Stomach smooth muscle (tissue), 2 donors: ENCODE measurements around the gene LRCH4.

Experiments
- H3K27ac ChIP-seq: one replicate; pipeline ENCODE4 v1.7.0; 2013; ENCODE audit warnings: mild to moderate bottlenecking, low read length, inconsistent platforms
- H3K27me3 ChIP-seq, 2 donors: one replicate each; pipeline ENCODE4 v1.7.0; 2013; ENCODE audit warnings: low read length in 2 of 2; ENCODE audit not compliant: insufficient read depth in 2 of 2, control insufficient read depth in 1 of 2
- H3K36me3 ChIP-seq, 2 donors: one replicate each; pipeline ENCODE4 v1.7.0; 2013; ENCODE audit warnings: low read length in 2 of 2; ENCODE audit not compliant: control insufficient read depth in 2 of 2, insufficient read depth in 2 of 2
- H3K4me1 ChIP-seq: one replicate; pipeline ENCODE4 v1.7.0; 2013; ENCODE audit warnings: low read length; ENCODE audit not compliant: control insufficient read depth, insufficient read depth
- H3K4me3 ChIP-seq, 2 donors: one replicate each; pipeline ENCODE4 v1.7.0; 2013; ENCODE audit warnings: low read length in 2 of 2
- H3K9ac ChIP-seq, 2 donors: one replicate each; pipeline ENCODE4 v1.7.0; 2013; ENCODE audit warnings: low read length in 2 of 2, mild to moderate bottlenecking in 1 of 2
- H3K9me3 ChIP-seq, 2 donors: one replicate each; pipeline ENCODE4 v1.7.0; 2013; ENCODE audit warnings: low read length in 2 of 2; ENCODE audit not compliant: control insufficient read depth in 2 of 2
- donor health status: healthy.
- donor health status: Pancreatic carcinoma.

Gene LRCH4

DNA sequence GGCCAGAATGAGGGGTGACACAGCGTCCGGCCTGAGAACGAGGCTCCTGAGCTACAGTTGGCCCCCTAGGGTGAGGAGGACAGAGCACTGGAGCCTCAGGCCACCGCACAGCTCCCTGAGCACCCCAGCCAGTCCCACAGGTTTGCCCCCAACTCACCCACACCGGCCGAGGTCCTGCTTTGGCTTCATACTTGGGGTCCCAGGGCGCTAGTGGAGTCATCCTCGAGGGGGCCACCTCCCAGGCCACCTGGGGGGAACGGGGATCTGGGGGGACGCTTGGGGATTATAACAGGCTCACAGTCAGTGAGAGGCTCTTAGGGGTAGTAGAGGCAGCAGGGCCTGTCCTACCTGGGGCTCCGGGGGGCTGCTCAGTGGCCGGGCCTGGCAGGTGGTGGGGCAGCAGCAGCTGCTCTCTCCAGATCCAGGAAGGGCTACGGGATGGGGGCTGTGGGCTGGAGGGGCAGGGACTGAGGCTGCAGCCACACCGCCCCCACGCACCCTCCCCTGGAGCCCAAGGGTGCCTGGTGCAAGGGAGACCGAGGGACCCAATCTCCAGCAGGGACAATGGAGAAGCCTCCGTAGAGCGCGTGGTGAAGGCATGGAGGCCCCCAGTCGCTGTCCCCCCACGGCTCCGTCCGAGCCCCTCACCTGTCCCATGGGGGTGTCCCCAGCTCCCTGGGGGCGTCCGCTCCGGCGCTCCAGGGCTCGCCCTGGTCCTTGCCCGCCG lies 12.8 kb downstream of the LRCH4 start:
- no peaks in the 10 kb centered on the region for H3K9me3 ChIP-seq
- H3K4me1 ChIP-seq: peaks cover 11% of the 10 kb centered on the region
- peaks cover 12 to 19% of the 10 kb centered on the region in 2 donors for H3K36me3 ChIP-seq
- no peak overlapping the region for H3K27ac ChIP-seq
- H3K9ac ChIP-seq: no peak overlapping the region
- no peaks in the 10 kb centered on the region for H3K27me3 ChIP-seq
- no peak overlapping the region for H3K4me3 ChIP-seq

- peaks cover 12 to 13% of the 10 kb centered on the region in 2 donors for H3K36me3 ChIP-seq
- H3K9me3 ChIP-seq: no peaks in the 10 kb centered on the region
- peaks cover 11% of the 10 kb centered on the region for H3K4me1 ChIP-seq
- H3K27me3 ChIP-seq: no peaks in the 10 kb centered on the region
- H3K27ac ChIP-seq: no peak overlapping the region
- no peak overlapping the region for H3K4me3 ChIP-seq
- no peak overlapping the region for H3K9ac ChIP-seq
Measured at GRCh38 chr7:100572281-100572948, 13.5 kb downstream of the LRCH4 start.

- no peak overlapping the region for H3K9ac ChIP-seq
- H3K4me3 ChIP-seq: no peak overlapping the region
- H3K4me1 ChIP-seq: peaks cover 11% of the 10 kb centered on the region
- H3K9me3 ChIP-seq: no peaks in the 10 kb centered on the region
- H3K27ac ChIP-seq: no peak overlapping the region
- H3K27me3 ChIP-seq: no peaks in the 10 kb centered on the region
- H3K36me3 ChIP-seq: peaks cover 9 to 11% of the 10 kb centered on the region in 2 donors
Measured at GRCh38 chr7:100571829-100572116, 14.2 kb downstream of the LRCH4 start.

DNA sequence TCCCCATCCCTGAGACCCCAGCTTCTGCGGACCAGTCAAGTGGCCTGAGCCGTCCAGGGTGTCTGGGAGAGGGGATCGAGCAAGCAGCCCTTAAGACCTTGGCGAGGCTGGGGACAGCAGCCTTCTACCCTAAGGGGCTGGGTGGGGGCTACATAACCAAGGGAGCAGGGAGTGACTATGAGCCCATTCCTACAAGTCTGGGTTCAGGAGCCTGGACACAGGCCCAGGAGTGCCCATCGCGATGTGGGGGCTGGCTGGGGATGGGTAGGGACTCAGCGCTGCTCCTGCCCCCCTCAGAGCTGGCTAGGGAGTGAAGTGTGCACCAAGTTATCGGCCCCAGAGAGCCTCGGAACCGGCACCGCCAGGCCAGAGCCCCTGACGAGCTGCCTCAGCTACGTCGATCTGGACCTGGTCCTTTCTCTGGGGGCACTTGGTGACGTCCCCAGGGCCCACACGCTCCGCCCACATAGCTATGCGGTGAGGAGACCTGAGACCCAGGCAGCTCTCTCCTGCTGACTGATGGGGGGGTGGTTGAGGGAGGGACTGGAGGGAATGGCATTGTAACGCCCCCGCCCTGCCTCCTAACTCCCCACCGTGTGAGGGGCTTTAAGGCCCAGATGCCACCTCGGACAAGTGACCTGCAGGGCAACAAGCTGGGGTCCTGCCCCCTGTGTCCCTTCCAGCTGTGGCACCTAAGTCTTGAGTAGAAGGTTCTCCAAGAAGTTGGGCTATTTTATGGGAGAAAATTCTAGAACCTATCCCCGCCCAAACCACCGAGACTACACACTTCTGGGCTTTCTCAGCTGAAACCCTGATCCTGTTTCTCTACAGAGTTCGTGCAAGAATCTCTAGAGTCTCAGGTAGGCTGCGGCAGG lies 14.7 kb downstream of the LRCH4 start:
- peaks cover 5 to 7% of the 10 kb centered on the region in 2 donors for H3K36me3 ChIP-seq
- no peak overlapping the region for H3K27ac ChIP-seq

DNA sequence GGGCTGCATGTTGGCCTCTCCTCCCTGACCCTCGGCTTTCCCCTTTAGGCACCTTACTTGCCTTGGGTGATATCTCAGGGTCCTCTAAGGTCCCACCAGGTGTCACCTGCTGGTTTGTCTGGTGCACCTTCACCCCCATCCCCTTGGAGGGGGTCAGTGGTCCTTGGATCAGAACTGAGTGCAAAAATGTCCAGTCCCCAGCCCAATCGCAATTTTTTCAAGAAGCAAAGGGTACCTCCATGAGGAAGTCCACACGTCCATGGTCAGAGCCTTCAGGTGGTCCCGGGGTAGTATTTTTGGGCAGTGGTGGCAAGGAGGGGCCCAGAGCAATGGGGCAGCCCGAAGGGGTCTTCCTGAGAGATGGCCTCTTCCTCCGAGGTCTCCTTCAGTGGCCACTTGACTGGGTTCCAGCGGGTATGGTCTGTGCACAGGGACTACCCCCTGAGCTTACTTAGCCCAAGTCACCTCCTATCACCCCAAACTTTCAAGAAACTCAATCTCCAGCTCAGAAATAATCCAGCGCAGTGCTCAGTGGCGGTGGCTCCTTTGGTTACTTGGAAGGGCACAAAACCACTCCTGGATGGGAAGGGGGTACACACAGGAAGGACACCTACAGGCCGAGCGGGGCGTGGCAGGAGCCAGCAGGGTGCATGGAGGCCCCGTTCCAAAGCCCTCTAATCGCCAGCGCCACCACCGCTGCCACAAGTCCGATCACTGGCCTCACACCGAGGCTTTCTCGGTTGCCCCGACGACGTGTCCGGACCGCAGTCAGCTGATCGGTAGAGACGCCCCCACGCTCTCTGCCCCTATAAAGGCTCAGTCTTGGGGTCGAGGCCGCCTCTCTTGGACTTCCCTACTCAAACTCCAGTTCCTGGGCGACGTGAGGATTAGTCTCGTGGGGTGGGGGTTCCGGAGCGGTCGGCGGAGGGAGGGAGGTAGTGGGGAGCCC lies 16.8 kb downstream of the LRCH4 start:
- H3K27me3 ChIP-seq: no peaks in the 10 kb centered on the region
- peak overlapping the region in 1 of 2 donors; percentile 63 for H3K4me3 ChIP-seq
- no peak overlapping the region for H3K27ac ChIP-seq
- no peak overlapping the region for H3K9ac ChIP-seq
- H3K4me1 ChIP-seq: peaks cover 11% of the 10 kb centered on the region
- no peaks in the 10 kb centered on the region for H3K9me3 ChIP-seq
- no peaks in the 10 kb centered on the region for H3K36me3 ChIP-seq

More for the DNA sequence above, 14.7 kb downstream of the LRCH4 start:
- Histone ChIP-seq H3K9me3 (no peaks in the 10 kb centered on the region), H3K4me1 (peaks cover 11% of the 10 kb centered on the region), H3K9ac (no peak overlapping the region), H3K4me3 (no peak overlapping the region), H3K27me3 (no peaks in the 10 kb centered on the region)

DNA sequence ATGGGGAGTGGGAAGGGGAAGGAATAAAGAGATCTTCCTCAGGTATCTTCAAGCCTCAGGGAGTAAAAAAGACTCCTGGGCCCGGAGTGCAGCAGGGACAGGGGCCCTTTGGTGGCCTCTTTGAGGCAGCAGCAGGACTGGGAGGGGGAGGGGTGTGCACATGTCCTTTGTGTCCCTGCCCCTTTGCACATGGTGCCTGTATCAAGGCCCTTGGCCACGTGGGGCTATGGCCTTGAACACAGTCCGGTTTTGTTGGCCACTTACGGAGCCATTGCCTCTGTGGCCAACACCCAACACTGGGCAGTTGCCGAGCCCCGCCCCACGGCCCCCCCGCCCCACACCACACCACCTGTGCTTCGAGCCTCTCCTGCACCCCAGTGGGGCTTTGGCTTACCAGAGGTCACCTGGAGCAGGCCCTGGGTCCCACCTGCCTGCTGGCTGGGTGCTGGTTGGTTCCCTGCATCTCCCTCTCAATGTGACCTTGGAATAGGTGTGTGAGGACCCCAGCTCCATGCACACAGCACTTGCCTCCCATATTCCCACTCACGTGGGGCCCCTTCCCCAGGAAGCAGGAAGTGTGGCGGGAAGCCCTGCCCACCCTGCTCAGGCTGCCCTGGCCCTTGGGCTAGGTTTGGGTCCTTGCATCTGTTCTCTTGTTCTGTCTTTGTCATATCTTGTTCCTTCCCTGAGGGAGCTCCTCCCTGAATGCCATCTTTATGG lies 17.6 kb downstream of the LRCH4 start:
- Histone ChIP-seq H3K9ac (no peak overlapping the region), H3K4me3 (no peak overlapping the region), H3K36me3 (no peaks in the 10 kb centered on the region), H3K27me3 (no peaks in the 10 kb centered on the region), H3K27ac (peak overlapping the region; percentile 2), H3K4me1 (peaks cover 11% of the 10 kb centered on the region), H3K9me3 (no peaks in the 10 kb centered on the region)

GRCh38 chr7:100567751-100568175 lies 18.2 kb downstream of the LRCH4 start:
- Histone ChIP-seq H3K27ac (peak overlapping the region; percentile 2), H3K36me3 (peaks cover 0 to 4% of the 10 kb centered on the region in 2 donors), H3K4me1 (peaks cover 11% of the 10 kb centered on the region)

DNA sequence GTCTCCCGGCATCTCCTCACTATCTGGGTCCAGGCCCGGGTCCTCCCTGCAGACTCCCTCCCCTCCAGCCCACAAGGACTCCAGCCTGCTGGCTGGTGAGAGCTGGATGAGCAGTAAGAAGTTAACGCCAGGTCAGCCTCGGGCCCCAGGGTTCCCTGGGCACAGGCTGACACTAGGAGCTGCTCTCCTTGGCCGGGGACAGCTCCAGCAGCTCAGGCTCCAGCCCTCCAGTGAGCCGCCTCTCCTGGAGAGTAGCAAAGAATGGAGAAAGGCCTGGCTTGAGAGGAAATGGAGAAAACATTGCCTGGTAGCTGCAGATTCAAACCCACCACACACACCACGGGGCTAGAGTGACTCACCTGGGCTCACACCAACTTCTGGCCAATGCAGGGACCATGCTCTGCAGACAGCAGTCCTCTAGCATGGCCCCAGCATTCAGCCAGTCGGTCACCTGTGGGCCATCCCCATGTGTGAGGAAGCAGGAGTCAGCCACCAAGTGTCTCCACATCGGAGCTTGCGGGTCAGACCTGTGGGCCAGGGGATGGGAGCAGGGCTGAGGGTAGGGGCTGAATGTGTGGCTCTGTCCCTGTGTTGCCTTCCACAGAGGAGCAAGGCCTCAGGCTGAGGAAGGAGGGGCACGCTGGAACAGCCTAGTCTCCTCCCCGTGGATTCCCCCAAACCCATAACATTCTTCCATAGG lies 18.7 kb downstream of the LRCH4 start:
- H3K4me3 ChIP-seq: no peak overlapping the region
- H3K36me3 ChIP-seq: peaks cover 0 to 4% of the 10 kb centered on the region in 2 donors
- peaks cover 11% of the 10 kb centered on the region for H3K4me1 ChIP-seq
- no peak overlapping the region for H3K9ac ChIP-seq
- no peaks in the 10 kb centered on the region for H3K27me3 ChIP-seq
- H3K27ac ChIP-seq: peak overlapping the region; percentile 18
- no peaks in the 10 kb centered on the region for H3K9me3 ChIP-seq

More at GRCh38 chr7:100567751-100568175, 18.2 kb downstream of the LRCH4 start:
- no peaks in the 10 kb centered on the region for H3K9me3 ChIP-seq
- no peaks in the 10 kb centered on the region for H3K27me3 ChIP-seq
- H3K9ac ChIP-seq: no peak overlapping the region
- no peak overlapping the region for H3K4me3 ChIP-seq

GRCh38 chr7:100566018-100566531 lies 19.9 kb downstream of the LRCH4 start:
- peaks cover 0 to 6% of the 10 kb centered on the region in 2 donors for H3K36me3 ChIP-seq
- H3K27ac ChIP-seq: no peak overlapping the region
- H3K4me1 ChIP-seq: peaks cover 11% of the 10 kb centered on the region
- no peak overlapping the region for H3K9ac ChIP-seq
- H3K9me3 ChIP-seq: no peaks in the 10 kb centered on the region
- H3K4me3 ChIP-seq: no peak overlapping the region
- H3K27me3 ChIP-seq: no peaks in the 10 kb centered on the region
